ENCODE results near the gene USP36. TPM values are rescaled to one million over a fixed set of nuclear protein-coding genes. Genes with fewer than 3 reads are reported as not detected.

The USP36 gene
- total RNA-seq, 1 donor from 2014 or later: 41.8 TPM

Other genes starting within 250 kb of the USP36 start
- 51.1 TPM for gene CYTH1, start 58.5 kb downstream of the USP36 start, total RNA-seq
- 5.2 TPM for gene CEP295NL, start 62.4 kb upstream of the USP36 start, total RNA-seq
- 377 TPM for gene TIMP2, start 84.6 kb upstream of the USP36 start, total RNA-seq
- gene LGALS3BP, start 139.1 kb upstream of the USP36 start, total RNA-seq: 761 TPM
- 132 TPM for gene CANT1, start 168.9 kb upstream of the USP36 start, total RNA-seq
- 45.3 TPM for gene C1QTNF1, start 183.4 kb upstream of the USP36 start, total RNA-seq
- 74.8 TPM for gene ENGASE, start 234.0 kb upstream of the USP36 start, total RNA-seq